Breast epithelium (tissue), 3 donors: Measurements from ENCODE around the gene CCDC146.

Source experiments
- POLR2A ChIP-seq: fragments of 450-650 bp; IDR thresholded peaks from one replicate; pipeline ENCODE4 v1.6.1; 2016; ENCODE audit warnings: antibody characterized with exemption, mild to moderate bottlenecking, moderate library complexity
- POLR2AphosphoS5 ChIP-seq, 3 donors: sonication (generic); formaldehyde crosslinking; IDR thresholded peaks; one replicate each; pipeline ENCODE4 v1.6.1; 2017; ENCODE audit warnings: antibody characterized with exemption in 3 of 3
- TF ChIP-seq, protein P1 (sequence below), 3 donors: fragments of 450-650 bp; IDR thresholded peaks; one replicate each; pipeline ENCODE4 v1.5.1; 2016 to 2017; ENCODE audit warnings: antibody characterized with exemption in 3 of 3, mild to moderate bottlenecking in 3 of 3, moderate library complexity in 3 of 3

DNA sequence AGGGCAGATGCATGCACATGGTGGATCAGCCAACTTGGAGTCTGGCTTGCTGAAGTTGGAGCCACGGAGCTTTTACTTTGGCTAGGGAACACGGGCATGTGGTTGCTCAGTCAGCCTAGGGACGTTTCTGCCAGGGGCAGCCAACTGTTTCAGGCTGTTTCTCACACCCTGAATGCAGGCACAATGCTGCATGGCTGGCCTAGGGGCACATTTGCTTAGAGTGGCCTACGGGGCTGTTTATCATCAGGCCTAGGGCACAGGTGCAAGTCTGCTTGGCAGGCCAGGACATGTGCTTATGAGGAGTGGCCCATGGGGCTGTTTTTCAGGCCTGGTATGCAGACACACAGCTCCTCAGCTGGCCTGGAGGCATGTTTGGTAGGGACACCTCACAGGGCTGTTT is 186.4 kb downstream of the CCDC146 start:
- TF ChIP-seq, protein P1, sequence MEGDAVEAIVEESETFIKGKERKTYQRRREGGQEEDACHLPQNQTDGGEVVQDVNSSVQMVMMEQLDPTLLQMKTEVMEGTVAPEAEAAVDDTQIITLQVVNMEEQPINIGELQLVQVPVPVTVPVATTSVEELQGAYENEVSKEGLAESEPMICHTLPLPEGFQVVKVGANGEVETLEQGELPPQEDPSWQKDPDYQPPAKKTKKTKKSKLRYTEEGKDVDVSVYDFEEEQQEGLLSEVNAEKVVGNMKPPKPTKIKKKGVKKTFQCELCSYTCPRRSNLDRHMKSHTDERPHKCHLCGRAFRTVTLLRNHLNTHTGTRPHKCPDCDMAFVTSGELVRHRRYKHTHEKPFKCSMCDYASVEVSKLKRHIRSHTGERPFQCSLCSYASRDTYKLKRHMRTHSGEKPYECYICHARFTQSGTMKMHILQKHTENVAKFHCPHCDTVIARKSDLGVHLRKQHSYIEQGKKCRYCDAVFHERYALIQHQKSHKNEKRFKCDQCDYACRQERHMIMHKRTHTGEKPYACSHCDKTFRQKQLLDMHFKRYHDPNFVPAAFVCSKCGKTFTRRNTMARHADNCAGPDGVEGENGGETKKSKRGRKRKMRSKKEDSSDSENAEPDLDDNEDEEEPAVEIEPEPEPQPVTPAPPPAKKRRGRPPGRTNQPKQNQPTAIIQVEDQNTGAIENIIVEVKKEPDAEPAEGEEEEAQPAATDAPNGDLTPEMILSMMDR (IDR thresholded peaks at IDR 0.05): no peak
- TF ChIP-seq POLR2AphosphoS5 (IDR thresholded peaks at IDR 0.05): no peak
- no peak for TF ChIP-seq POLR2A
